ENCODE measurements around the gene SLC25A3. TPM values are rescaled to one million over a fixed set of nuclear protein-coding genes. Genes with fewer than 3 reads are reported as not detected.

Gene SLC25A3
- total RNA-seq, 3 donors from 2014 or later, result 327 to 469 (median 356) TPM

DNA sequence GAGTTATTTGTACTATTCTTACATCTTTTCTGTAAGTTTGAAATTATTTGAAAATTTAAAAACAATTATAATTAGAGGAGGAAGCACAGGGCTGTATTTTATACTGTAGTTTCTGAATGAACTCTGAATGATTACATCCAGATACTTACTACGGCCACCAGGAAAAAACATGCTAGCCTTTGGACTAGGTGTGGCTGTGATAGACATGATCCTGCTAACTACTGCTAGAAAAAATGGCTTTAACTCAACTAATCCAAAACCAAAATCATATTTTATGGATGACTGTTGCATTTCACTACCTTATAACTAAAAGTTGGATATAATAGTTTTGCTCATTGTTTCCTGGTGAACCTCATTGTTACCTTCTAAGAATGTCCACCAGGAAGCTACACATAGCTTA lies 15.1 kb upstream of the SLC25A3 start:
- Histone ChIP-seq H3K27ac (no peak overlapping the region), H3K36me3 (no peaks in the 10 kb centered on the region), H3K4me3 (no peak overlapping the region), H3K27me3 (no peaks in the 10 kb centered on the region), H3K9me3 (no peaks in the 10 kb centered on the region), H3K4me1 (no peaks in the 10 kb centered on the region)
- DNase-seq (ENCODE audit: low spot score in 2 of 2), result no peak
- intact Hi-C loops (cut with DNase I; ENCODE audit: low total_unique reads), result no loop called here
- TF ChIP-seq POLR2A (IDR thresholded peaks at IDR 0.05), result no peak
- TF ChIP-seq POLR2AphosphoS5 (IDR thresholded peaks at IDR 0.05), result no peak

- Histone ChIP-seq H3K27ac (no peak overlapping the region), H3K4me1 (no peaks in the 10 kb centered on the region), H3K36me3 (no peaks in the 10 kb centered on the region), H3K4me3 (no peak overlapping the region), H3K9me3 (no peaks in the 10 kb centered on the region), H3K27me3 (no peaks in the 10 kb centered on the region)
- DNase-seq (ENCODE audit: low spot score in 2 of 2), result no peak
- intact Hi-C loops (cut with DNase I; ENCODE audit: low total_unique reads), result no loop called here
- TF ChIP-seq POLR2A (IDR thresholded peaks at IDR 0.05) (no peak), POLR2AphosphoS5 (IDR thresholded peaks at IDR 0.05) (no peak), CTCF (IDR thresholded peaks at IDR 0.05) (no peak)
Observed at GRCh38 chr12:98578821-98579220, 14.7 kb upstream of the SLC25A3 start.

DNA sequence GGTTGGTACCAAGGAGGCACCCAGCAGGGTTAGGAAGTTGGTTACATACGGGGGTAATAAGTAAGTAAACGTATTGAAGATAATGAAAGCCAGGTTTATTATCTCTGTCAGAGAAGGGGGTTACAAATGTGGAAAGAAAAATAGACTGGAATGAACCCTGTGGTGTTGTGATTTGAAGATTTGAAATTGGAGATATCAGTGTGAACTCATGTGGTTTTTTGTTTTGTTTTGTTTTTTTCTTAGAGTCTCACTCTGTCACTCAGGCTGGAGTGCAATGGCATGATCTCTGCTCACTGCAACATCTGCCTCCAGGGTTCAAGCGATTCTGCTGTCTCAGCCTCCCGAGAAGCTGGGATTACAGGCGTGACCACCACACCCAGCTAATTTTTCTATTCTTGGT lies 14.1 kb upstream of the SLC25A3 start:
- Histone ChIP-seq H3K9me3 (no peaks in the 10 kb centered on the region), H3K4me3 (no peak overlapping the region), H3K27ac (no peak overlapping the region), H3K36me3 (no peaks in the 10 kb centered on the region), H3K27me3 (no peaks in the 10 kb centered on the region), H3K4me1 (no peaks in the 10 kb centered on the region)
- TF ChIP-seq CTCF (IDR thresholded peaks at IDR 0.05) (no peak), POLR2A (IDR thresholded peaks at IDR 0.05) (no peak), POLR2AphosphoS5 (IDR thresholded peaks at IDR 0.05) (no peak)
- DNase-seq (ENCODE audit: low spot score in 2 of 2), result no peak
- intact Hi-C loops (cut with DNase I; ENCODE audit: low total_unique reads), result no loop called here

- no peak overlapping the region for H3K27ac ChIP-seq
- DNase-seq (ENCODE audit: low spot score in 2 of 2), result no peak
- H3K27me3 ChIP-seq, result no peaks in the 10 kb centered on the region
- TF ChIP-seq CTCF (IDR thresholded peaks at IDR 0.05) (no peak), POLR2A (IDR thresholded peaks at IDR 0.05) (no peak), POLR2AphosphoS5 (IDR thresholded peaks at IDR 0.05) (no peak)
- no peaks in the 10 kb centered on the region for H3K36me3 ChIP-seq
- no peaks in the 10 kb centered on the region for H3K9me3 ChIP-seq
- no peak overlapping the region for H3K4me3 ChIP-seq
- intact Hi-C loops (cut with DNase I; ENCODE audit: low total_unique reads), result no loop called here
- H3K4me1 ChIP-seq, result no peaks in the 10 kb centered on the region
Observed at GRCh38 chr12:98579835-98580234, 13.7 kb upstream of the SLC25A3 start.

DNA sequence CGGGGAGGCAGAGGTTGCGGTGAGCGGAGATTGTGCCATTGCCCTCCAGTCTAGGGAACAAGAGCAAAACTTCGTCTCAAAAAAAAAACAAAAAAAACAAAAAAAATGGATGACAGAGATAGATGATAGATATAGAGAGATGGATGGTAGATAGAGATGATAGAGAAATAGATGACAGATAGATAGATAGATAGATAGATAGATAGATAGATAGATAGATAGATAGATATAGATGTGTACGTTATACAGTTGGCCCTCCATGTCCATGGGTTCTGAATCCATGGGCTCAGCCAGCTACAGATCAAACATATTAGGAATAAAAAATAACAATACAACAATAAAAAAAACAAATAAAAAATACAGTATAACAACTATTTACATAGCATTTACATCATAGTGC lies 12.8 kb upstream of the SLC25A3 start:
- TF ChIP-seq POLR2A (IDR thresholded peaks at IDR 0.05) (no peak), CTCF (IDR thresholded peaks at IDR 0.05) (no peak), POLR2AphosphoS5 (IDR thresholded peaks at IDR 0.05) (no peak)
- Histone ChIP-seq H3K4me3 (no peak overlapping the region), H3K9me3 (no peaks in the 10 kb centered on the region), H3K4me1 (no peaks in the 10 kb centered on the region), H3K27me3 (no peaks in the 10 kb centered on the region), H3K27ac (no peak overlapping the region), H3K36me3 (no peaks in the 10 kb centered on the region)
- no peak for DNase-seq (ENCODE audit: low spot score in 2 of 2)
- intact Hi-C loops (cut with DNase I; ENCODE audit: low total_unique reads), result no loop called here

- H3K27ac ChIP-seq, result no peak overlapping the region
- TF ChIP-seq POLR2AphosphoS5 (IDR thresholded peaks at IDR 0.05) (no peak), POLR2A (IDR thresholded peaks at IDR 0.05) (no peak), CTCF (IDR thresholded peaks at IDR 0.05) (no peak)
- no peaks in the 10 kb centered on the region for H3K36me3 ChIP-seq
- H3K9me3 ChIP-seq, result no peaks in the 10 kb centered on the region
- no peak for DNase-seq (ENCODE audit: low spot score in 2 of 2)
- no peak overlapping the region for H3K4me3 ChIP-seq
- intact Hi-C loops (cut with DNase I; ENCODE audit: low total_unique reads), result no loop called here
- H3K27me3 ChIP-seq, result no peaks in the 10 kb centered on the region
- no peaks in the 10 kb centered on the region for H3K4me1 ChIP-seq
Observed at GRCh38 chr12:98581101-98581500, 12.4 kb upstream of the SLC25A3 start.
